Gastrocnemius medialis (tissue), 4 donors: ENCODE data around the gene TAAR1.

Experiments
- CTCF ChIP-seq, 5 experiments: fragments of 450-650 bp in 3 of 5; fragments of 200-600 bp in 2 of 5; sonication (generic) in 2 of 5; IDR thresholded peaks in 4 of 5; conservative IDR thresholded peaks in 1 of 5; 1 replicate in 4 of 5; 2 replicates in 1 of 5; pipeline ENCODE4 v1.5.1; 2016 to 2019; ENCODE audit warnings: antibody characterized with exemption in 5 of 5, mild to moderate bottlenecking in 3 of 5, moderate library complexity in 3 of 5
- POLR2A ChIP-seq, 2 donors: fragments of 450-650 bp; IDR thresholded peaks; one replicate each; pipeline ENCODE4 v1.6.1; 2017; ENCODE audit warnings: antibody characterized with exemption in 2 of 2, mild to moderate bottlenecking in 2 of 2, moderate library complexity in 2 of 2

GRCh38 chr6:132650429-132650828 is 8.6 kb downstream of the TAAR1 start:
- TF ChIP-seq CTCF (IDR thresholded peaks at IDR 0.05 in 4 of 5, conservative IDR thresholded peaks at IDR 0.05 in 1 of 5) (no peak), POLR2A (IDR thresholded peaks at IDR 0.05) (no peak)
